Spleen (tissue), 7 donors: ENCODE results near the gene CCN2.

Experiments used
- CTCF ChIP-seq, 11 experiments: fragments of 200-600 bp in 7 of 11; fragments of 450-650 bp in 4 of 11; sonication (generic) in 4 of 11; IDR thresholded peaks in 8 of 11; conservative IDR thresholded peaks in 3 of 11; 1 replicate in 7 of 11; 2 replicates in 4 of 11; pipeline versions ENCODE4 v1.4.0 to v1.8.0; 2016 to 2021; ENCODE audit warnings: antibody characterized with exemption in 11 of 11, inconsistent platforms in 4 of 11, mild to moderate bottlenecking in 1 of 11
- POLR2A ChIP-seq, 3 donors: fragments of 450-650 bp; IDR thresholded peaks; one replicate each; pipeline ENCODE4 v1.5.1; 2017; ENCODE audit warnings: antibody characterized with exemption in 3 of 3, mild to moderate bottlenecking in 1 of 3
- POLR2AphosphoS5 ChIP-seq, 3 donors: sonication (generic); formaldehyde crosslinking; IDR thresholded peaks; one replicate each; pipeline ENCODE4 v1.5.1; 2017; ENCODE audit warnings: antibody characterized with exemption in 3 of 3
- donor health status: DM: no; HTN: no; CAD: no; lungs with moderate emphysema.
- donor health status: DM: no; HTN: no; CAD: no.
- donor health status: DM: no; HTN: no; CAD: no.

GRCh38 chr6:131947986-131948661 is 3.0 kb downstream of the CCN2 start:
- no peak for TF ChIP-seq POLR2AphosphoS5 (IDR thresholded peaks at IDR 0.05)
- no peak for TF ChIP-seq CTCF (IDR thresholded peaks at IDR 0.05 in 8 of 11, conservative IDR thresholded peaks at IDR 0.05 in 3 of 11)
- no peak for TF ChIP-seq POLR2A (IDR thresholded peaks at IDR 0.05)
